T-cell (primary cell): ENCODE measurements around the gene NCSTN. TPM values are rescaled to one million over a fixed set of nuclear protein-coding genes. Genes with fewer than 3 reads are reported as not detected.

Experiments used
- ATAC-seq, 4 experiments: fragments of 200-7000 bp in 3 of 4; fragments of 150-1000 bp in 1 of 4; cut with Tn5 transposase; replicated peaks in 1 of 4; 1 replicate in 3 of 4; 2 replicates in 1 of 4; pipeline ENCODE4 v1.10.0; 2021; ENCODE audit warnings: moderate library complexity in 3 of 4, mild to moderate bottlenecking in 2 of 4, moderate number of reproducible peaks in 1 of 4
- CTCF ChIA-PET, 2 donors: fragments of 300-600 bp; sonication (Branson Sonifier 250); formaldehyde crosslinking; loops; one replicate each; lab custom pipeline; 2022; ENCODE audit warnings: antibody characterized with exemption in 2 of 2; lab: Charles Lee
- POLR2A ChIA-PET, 2 donors: fragments of 300-600 bp; sonication (Branson Sonifier 250); formaldehyde crosslinking; loops; one replicate each; lab custom pipeline; 2022; ENCODE audit warnings: antibody characterized with exemption in 2 of 2; lab: Charles Lee
- DNase-seq, 35 experiments: peaks; one replicate each; pipeline versions ENCODE4 v3.0.0 to v3.0.0-alpha.2; 2013 to 2023
- H3K27ac ChIP-seq: one replicate; pipeline ENCODE4 v1.5.1; 2013; ENCODE audit warnings: low read length
- H3K27me3 ChIP-seq, 2 experiments: replicated peaks in 1 of 2; 1 replicate in 1 of 2; 2 replicates in 1 of 2; pipeline versions ENCODE4 v1.6.1 to v1.7.0; 2013; ENCODE audit warnings: low read length in 1 of 2, mixed read lengths in 1 of 2; ENCODE audit not compliant: control insufficient read depth in 2 of 2, insufficient read depth in 2 of 2; ENCODE audit errors: extremely low read depth in 1 of 2
- H3K36me3 ChIP-seq, 2 donors: 1 replicate in 1 of 2; 2 replicates in 1 of 2; pipeline versions ENCODE4 v1.6.1 to v1.7.0; 2013; ENCODE audit warnings: low read length in 1 of 2; ENCODE audit not compliant: control insufficient read depth in 2 of 2, insufficient read depth in 1 of 2; ENCODE audit errors: extremely low read depth in 1 of 2
- H3K4me1 ChIP-seq, 2 experiments: 1 replicate in 1 of 2; 2 replicates in 1 of 2; pipeline versions ENCODE4 v1.6.1 to v1.7.0; 2013; ENCODE audit warnings: low read length in 2 of 2, mixed read lengths in 1 of 2; ENCODE audit not compliant: insufficient read depth in 2 of 2, control insufficient read depth in 1 of 2; ENCODE audit errors: extremely low read depth in 1 of 2
- H3K4me3 ChIP-seq, 2 donors: 1 replicate in 1 of 2; 2 replicates in 1 of 2; pipeline versions ENCODE4 v1.5.1 to v1.7.0; 2013; ENCODE audit warnings: mild to moderate bottlenecking in 2 of 2, low read length in 1 of 2, moderate library complexity in 1 of 2; ENCODE audit not compliant: control insufficient read depth in 1 of 2; ENCODE audit errors: extremely low read depth in 1 of 2
- H3K9me3 ChIP-seq: 2 replicates; pipeline ENCODE4 v1.7.0; 2013
- H3K27ac Mint-ChIP-seq, 2 donors: one replicate each; pipeline ENCODE4 v1.8.0; 2020 to 2021; ENCODE audit warnings: mild to moderate bottlenecking in 2 of 2, mixed read lengths in 2 of 2
- H3K27me3 Mint-ChIP-seq, 2 donors: one replicate each; pipeline ENCODE4 v1.8.0; 2021 to 2022; ENCODE audit warnings: mixed read lengths in 2 of 2
- H3K36me3 Mint-ChIP-seq: one replicate; pipeline ENCODE4 v1.8.0; 2021; ENCODE audit warnings: mixed read lengths
- H3K4me1 Mint-ChIP-seq, 3 donors: one replicate each; pipeline ENCODE4 v1.8.0; 2020 to 2022; ENCODE audit warnings: mixed read lengths in 3 of 3, mild to moderate bottlenecking in 1 of 3
- H3K4me3 Mint-ChIP-seq, 3 donors: one replicate each; pipeline ENCODE4 v1.8.0; 2020 to 2022; ENCODE audit warnings: mild to moderate bottlenecking in 3 of 3, mixed read lengths in 3 of 3, moderate library complexity in 3 of 3
- H3K9me3 Mint-ChIP-seq, 3 donors: one replicate each; pipeline ENCODE4 v1.8.0; 2020 to 2022; ENCODE audit warnings: mixed read lengths in 3 of 3
- WGBS: methylation state at CpG from one replicate; pipeline ENCODE4 v1.1.5; 2013; ENCODE audit warnings: missing lambda C conversion rate; ENCODE audit not compliant: insufficient coverage; 5-methylcytosine and 5-hydroxymethylcytosine counted together
- total RNA-seq, 35 experiments: library from RNA in 6 of 35; stranded (reverse) in 6 of 35; fragments of 120-200 nt in 1 of 35; gene quantifications; one replicate each; pipeline versions ENCODE4 v1.2.1 to v1.2.4 and lab custom pipeline; 2013 to 2026

The NCSTN gene
- total RNA-seq, 5 donors from 2014 or later (not counting 1 experiment from before 2014, with no cell fraction given): 62.2 to 78.9 (median 71.8) TPM

GRCh38 chr1:160401487-160401805 lies 58.3 kb downstream of the NCSTN start:
- WGBS: 82% methylated on average over 6 of the region's 7 CpGs
- Histone ChIP-seq H3K36me3 (no peaks in the 10 kb centered on the region), H3K9me3 (no peaks in the 10 kb centered on the region), H3K4me3 (no peak overlapping the region), H3K27ac (no peak overlapping the region), H3K27me3 (peaks cover 0 to 35% of the 10 kb centered on the region in 2 experiments), H3K4me1 (peaks cover 0 to 17% of the 10 kb centered on the region in 2 experiments)
- Mint-ChIP-seq H3K27ac (no peak overlapping the region), H3K27me3 (peaks cover 7 to 25% of the 10 kb centered on the region in 2 donors), H3K36me3 (no peaks in the 10 kb centered on the region), H3K4me3 (peak overlapping the region; percentile 56 to 66 (median 65)), H3K4me1 (peaks cover 6 to 12% (median 11%) of the 10 kb centered on the region in 3 donors), H3K9me3 (no peaks in the 10 kb centered on the region)
- POLR2A ChIA-PET: no interaction called here
- ATAC-seq: peak in 1 of 4 experiments; percentile 10
- CTCF ChIA-PET: no interaction called here
- DNase-seq: peak in 1 of 35 experiments; percentile 12

- ATAC-seq: no peak
- H3K9me3 Mint-ChIP-seq: no peaks in the 10 kb centered on the region
- WGBS: 89% methylated on average over 5 of the region's 9 CpGs
Observed at GRCh38 chr1:160402001-160402795, 59.0 kb downstream of the NCSTN start.

GRCh38 chr1:160403244-160403643 lies 60.1 kb downstream of the NCSTN start:
- Histone ChIP-seq H3K9me3 (no peaks in the 10 kb centered on the region), H3K27ac (no peak overlapping the region), H3K27me3 (peaks cover 0 to 35% of the 10 kb centered on the region in 2 experiments), H3K4me3 (no peak overlapping the region), H3K36me3 (no peaks in the 10 kb centered on the region), H3K4me1 (peaks cover 0 to 17% of the 10 kb centered on the region in 2 experiments)
- Mint-ChIP-seq H3K36me3 (no peaks in the 10 kb centered on the region), H3K4me3 (no peak overlapping the region), H3K4me1 (peaks cover 6 to 12% (median 11%) of the 10 kb centered on the region in 3 donors), H3K27ac (no peak overlapping the region), H3K9me3 (no peaks in the 10 kb centered on the region), H3K27me3 (peaks cover 7 to 25% of the 10 kb centered on the region in 2 donors)
- ChIA-PET POLR2A (no interaction called here), CTCF (interaction anchor here in 1 of 2 donors (0.7 kb wide), 1 partner anchor 154 kb away, joined by 3 read pairs; no protein-coding TSS in a partner anchor)
- ATAC-seq: no peak
- peak in 1 of 35 experiments; percentile 5 for DNase-seq
- no CpG with 5 or more reads among the region's 3 CpGs for WGBS

More at GRCh38 chr1:160402001-160402795, 59.0 kb downstream of the NCSTN start:
- no peak for DNase-seq
- no peak overlapping the region for H3K27ac ChIP-seq
- peaks cover 0 to 17% of the 10 kb centered on the region in 2 experiments for H3K4me1 ChIP-seq
- peaks cover 7 to 25% of the 10 kb centered on the region in 2 donors for H3K27me3 Mint-ChIP-seq
- no peaks in the 10 kb centered on the region for H3K36me3 ChIP-seq
- peaks cover 6 to 12% (median 11%) of the 10 kb centered on the region in 3 donors for H3K4me1 Mint-ChIP-seq
- H3K4me3 Mint-ChIP-seq: peak overlapping the region in 2 of 3 donors; percentile 56 to 65
- H3K36me3 Mint-ChIP-seq: no peaks in the 10 kb centered on the region
- no peak overlapping the region for H3K4me3 ChIP-seq
- peaks cover 0 to 35% of the 10 kb centered on the region in 2 experiments for H3K27me3 ChIP-seq
- no peak overlapping the region for H3K27ac Mint-ChIP-seq
- ChIA-PET POLR2A (no interaction called here), CTCF (interaction anchor here in 1 of 2 donors (0.7 kb wide), 1 partner anchor 153 kb away, joined by 3 read pairs; no protein-coding TSS in a partner anchor)
- no peaks in the 10 kb centered on the region for H3K9me3 ChIP-seq

- Mint-ChIP-seq H3K27ac (no peak overlapping the region), H3K9me3 (no peaks in the 10 kb centered on the region), H3K27me3 (peaks cover 7 to 25% of the 10 kb centered on the region in 2 donors), H3K36me3 (no peaks in the 10 kb centered on the region), H3K4me1 (peaks cover 6 to 11% (median 9%) of the 10 kb centered on the region in 3 donors), H3K4me3 (no peak overlapping the region)
- H3K36me3 ChIP-seq: no peaks in the 10 kb centered on the region
- no peak for ATAC-seq
- 100% methylated on average over 2 of the region's 3 CpGs for whole genome bisulfite sequencing
- H3K4me3 ChIP-seq: no peak overlapping the region
- POLR2A ChIA-PET: no interaction called here
- no peak for DNase-seq
- CTCF ChIA-PET: no interaction called here
- H3K9me3 ChIP-seq: no peaks in the 10 kb centered on the region
- no peak overlapping the region for H3K27ac ChIP-seq
- peaks cover 0 to 36% of the 10 kb centered on the region in 2 experiments for H3K27me3 ChIP-seq
- H3K4me1 ChIP-seq: peaks cover 0 to 17% of the 10 kb centered on the region in 2 experiments
Observed at GRCh38 chr1:160404094-160404493, 60.9 kb downstream of the NCSTN start.

- DNase-seq: no peak
- Mint-ChIP-seq H3K27ac (no peak overlapping the region), H3K4me3 (no peak overlapping the region), H3K27me3 (peaks cover 7 to 23% of the 10 kb centered on the region in 2 donors), H3K9me3 (no peaks in the 10 kb centered on the region), H3K4me1 (peaks cover 6 to 11% (median 8%) of the 10 kb centered on the region in 3 donors), H3K36me3 (no peaks in the 10 kb centered on the region)
- Histone ChIP-seq H3K4me1 (peaks cover 0 to 11% of the 10 kb centered on the region in 2 experiments), H3K9me3 (no peaks in the 10 kb centered on the region), H3K4me3 (no peak overlapping the region), H3K27me3 (peaks cover 0 to 30% of the 10 kb centered on the region in 2 experiments), H3K36me3 (no peaks in the 10 kb centered on the region), H3K27ac (no peak overlapping the region)
- ChIA-PET POLR2A (no interaction called here), CTCF (interaction anchor here in 1 of 2 donors (1.0 kb wide), 1 partner anchor 135 kb away, joined by 3 read pairs; no protein-coding TSS in a partner anchor)
- no peak for ATAC-seq
- WGBS: 100% methylated on average over 1 of the region's 2 CpGs
Observed at GRCh38 chr1:160405331-160405877, 62.2 kb downstream of the NCSTN start.

- no peaks in the 10 kb centered on the region for H3K36me3 ChIP-seq
- Mint-ChIP-seq H3K36me3 (no peaks in the 10 kb centered on the region), H3K4me1 (peaks cover 3 to 7% (median 5%) of the 10 kb centered on the region in 3 donors), H3K27me3 (peaks cover 6 to 20% of the 10 kb centered on the region in 2 donors), H3K9me3 (no peaks in the 10 kb centered on the region), H3K27ac (no peak overlapping the region), H3K4me3 (no peak overlapping the region)
- no peak overlapping the region for H3K4me3 ChIP-seq
- CTCF ChIA-PET: interaction anchor here in 1 of 2 donors (0.8 kb wide), 1 partner anchor 35 kb away, joined by 4 read pairs; no protein-coding TSS in a partner anchor
- H3K9me3 ChIP-seq: no peaks in the 10 kb centered on the region
- DNase-seq (no peak), ATAC-seq (no peak)
- WGBS: 87% methylated on average over 7 of the region's 15 CpGs
- POLR2A ChIA-PET: no interaction called here
- peaks cover 0 to 2% of the 10 kb centered on the region in 2 experiments for H3K4me1 ChIP-seq
- H3K27ac ChIP-seq: no peak overlapping the region
- peaks cover 0 to 21% of the 10 kb centered on the region in 2 experiments for H3K27me3 ChIP-seq
Observed at GRCh38 chr1:160406131-160406968, 63.2 kb downstream of the NCSTN start.
